GM19193 (cell line): Measurements from ENCODE around the gene PACS1.

Experiments
- POLR2A ChIP-seq: IDR thresholded peaks from 4 replicates; pipeline ENCODE4 v1.6.1; 2011; ENCODE audit not compliant: insufficient read depth, insufficient read length; ENCODE audit errors: extremely low read depth

Gene PACS1

GRCh38 chr11:66045177-66045639, 24.9 kb upstream of the PACS1 start:
- TF ChIP-seq POLR2A, result no peak

- TF ChIP-seq POLR2A, result no peak
These were observed 23.2 kb upstream of the PACS1 start for GRCh38 chr11:66046901-66047300.

GRCh38 chr11:66047541-66048365, 22.3 kb upstream of the PACS1 start:
- TF ChIP-seq POLR2A, result no peak

- TF ChIP-seq POLR2A, result no peak
These were observed 21.3 kb upstream of the PACS1 start, which contains the start of gene GAL3ST3 for GRCh38 chr11:66048547-66049323. Gene GAL3ST3, minus strand, starts transcription at chr11:66049161. Its CDS starts 3,746 bp downstream, at chr11:66045415.

GRCh38 chr11:66050581-66051231, 19.4 kb upstream of the PACS1 start:
- no peak for TF ChIP-seq POLR2A

- no peak for TF ChIP-seq POLR2A
These were observed 18.7 kb upstream of the PACS1 start for GRCh38 chr11:66051371-66051765.

GRCh38 chr11:66051766-66052663, 18.1 kb upstream of the PACS1 start, which contains the start of gene SF3B2:
Gene SF3B2, plus strand, starts transcription at chr11:66052364. Its CDS starts 21 bp downstream, at chr11:66052385.
- TF ChIP-seq POLR2A, result peak; percentile 91

GRCh38 chr11:66052664-66052982, 17.4 kb upstream of the PACS1 start:
- TF ChIP-seq POLR2A, result no peak

- TF ChIP-seq POLR2A, result no peak
These were observed 15.1 kb upstream of the PACS1 start for GRCh38 chr11:66055021-66055420.

- no peak for TF ChIP-seq POLR2A
These were observed 13.6 kb upstream of the PACS1 start for GRCh38 chr11:66056501-66056900.

GRCh38 chr11:66059966-66060680, 9.9 kb upstream of the PACS1 start:
- no peak for TF ChIP-seq POLR2A

GRCh38 chr11:66061268-66061667, 8.8 kb upstream of the PACS1 start:
- no peak for TF ChIP-seq POLR2A

- no peak for TF ChIP-seq POLR2A
These were observed 7.7 kb upstream of the PACS1 start for GRCh38 chr11:66062408-66062807.

- TF ChIP-seq POLR2A, result no peak
These were observed 6.2 kb upstream of the PACS1 start for GRCh38 chr11:66063900-66064299.
